Ishikawa (cell line): ENCODE results near the gene CLMN.

Experiments
- CEBPB ChIP-seq: IDR thresholded peaks from 2 replicates; pipeline ENCODE4 v1.6.1; 2012
- CREB1 ChIP-seq: IDR thresholded peaks from 2 replicates; pipeline ENCODE4 v1.6.1; 2012; ENCODE audit warnings: low read depth
- EP300 ChIP-seq: IDR thresholded peaks from 2 replicates; pipeline ENCODE4 v1.6.1; 2012; ENCODE audit warnings: borderline replicate concordance
- RAD21 ChIP-seq: IDR thresholded peaks from 2 replicates; pipeline ENCODE4 v1.6.1; 2012; ENCODE audit warnings: low read depth
- TAF1 ChIP-seq: IDR thresholded peaks from 2 replicates; pipeline ENCODE4 v1.6.1; 2012; ENCODE audit warnings: low read depth, mild to moderate bottlenecking
- TCF12 ChIP-seq: IDR thresholded peaks from 2 replicates; pipeline ENCODE4 v1.6.1; 2012; ENCODE audit warnings: low read depth
- TEAD4 ChIP-seq: IDR thresholded peaks from 2 replicates; pipeline ENCODE4 v1.6.1; 2012
- USF1 ChIP-seq: IDR thresholded peaks from 2 replicates; pipeline ENCODE4 v1.6.1; 2012
- ZBTB7A ChIP-seq: IDR thresholded peaks from 2 replicates; pipeline ENCODE4 v1.6.1; 2012; ENCODE audit warnings: low read depth
- TF ChIP-seq, protein P1 (sequence below): IDR thresholded peaks from 2 replicates; pipeline ENCODE4 v1.6.1; 2012
- TF ChIP-seq, protein P2 (sequence below): IDR thresholded peaks from 2 replicates; pipeline ENCODE4 v1.6.1; 2012; ENCODE audit warnings: low read depth, mild to moderate bottlenecking

DNA sequence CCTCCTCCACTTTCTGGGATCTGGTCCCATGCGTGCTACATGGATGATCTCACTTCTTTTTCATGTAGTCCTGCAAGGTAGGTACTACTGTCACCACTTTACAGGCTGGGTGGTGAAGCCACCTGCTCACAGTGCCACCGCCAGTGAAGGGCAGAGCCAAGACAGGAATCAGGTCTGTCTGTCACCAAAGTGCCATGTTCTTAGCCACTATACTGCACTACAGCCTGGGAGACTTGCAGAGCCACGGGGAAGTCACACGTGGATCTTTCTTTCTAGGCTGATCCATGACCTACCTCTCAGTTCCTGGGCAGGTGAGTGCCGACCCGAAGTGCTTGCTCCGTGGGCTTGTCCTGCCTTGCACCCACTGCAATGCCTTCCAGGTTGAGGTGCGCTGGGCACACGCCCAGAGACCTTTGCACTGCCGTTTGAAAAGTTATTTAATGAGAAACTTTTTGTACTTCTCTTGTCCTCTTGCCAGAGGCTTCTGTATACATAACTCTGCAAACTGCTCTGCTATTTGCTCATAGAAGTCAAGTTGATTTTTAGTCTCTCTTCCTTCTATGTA, 19.7 kb upstream of the CLMN start:
- TF ChIP-seq, protein P1, sequence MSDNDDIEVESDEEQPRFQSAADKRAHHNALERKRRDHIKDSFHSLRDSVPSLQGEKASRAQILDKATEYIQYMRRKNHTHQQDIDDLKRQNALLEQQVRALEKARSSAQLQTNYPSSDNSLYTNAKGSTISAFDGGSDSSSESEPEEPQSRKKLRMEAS: no peak
- TF ChIP-seq CREB1 (no peak), CEBPB (no peak), EP300 (no peak), RAD21 (no peak), TEAD4 (no peak), ZBTB7A (no peak), TCF12 (no peak), TAF1 (no peak), USF1 (no peak)
- TF ChIP-seq, protein P2, sequence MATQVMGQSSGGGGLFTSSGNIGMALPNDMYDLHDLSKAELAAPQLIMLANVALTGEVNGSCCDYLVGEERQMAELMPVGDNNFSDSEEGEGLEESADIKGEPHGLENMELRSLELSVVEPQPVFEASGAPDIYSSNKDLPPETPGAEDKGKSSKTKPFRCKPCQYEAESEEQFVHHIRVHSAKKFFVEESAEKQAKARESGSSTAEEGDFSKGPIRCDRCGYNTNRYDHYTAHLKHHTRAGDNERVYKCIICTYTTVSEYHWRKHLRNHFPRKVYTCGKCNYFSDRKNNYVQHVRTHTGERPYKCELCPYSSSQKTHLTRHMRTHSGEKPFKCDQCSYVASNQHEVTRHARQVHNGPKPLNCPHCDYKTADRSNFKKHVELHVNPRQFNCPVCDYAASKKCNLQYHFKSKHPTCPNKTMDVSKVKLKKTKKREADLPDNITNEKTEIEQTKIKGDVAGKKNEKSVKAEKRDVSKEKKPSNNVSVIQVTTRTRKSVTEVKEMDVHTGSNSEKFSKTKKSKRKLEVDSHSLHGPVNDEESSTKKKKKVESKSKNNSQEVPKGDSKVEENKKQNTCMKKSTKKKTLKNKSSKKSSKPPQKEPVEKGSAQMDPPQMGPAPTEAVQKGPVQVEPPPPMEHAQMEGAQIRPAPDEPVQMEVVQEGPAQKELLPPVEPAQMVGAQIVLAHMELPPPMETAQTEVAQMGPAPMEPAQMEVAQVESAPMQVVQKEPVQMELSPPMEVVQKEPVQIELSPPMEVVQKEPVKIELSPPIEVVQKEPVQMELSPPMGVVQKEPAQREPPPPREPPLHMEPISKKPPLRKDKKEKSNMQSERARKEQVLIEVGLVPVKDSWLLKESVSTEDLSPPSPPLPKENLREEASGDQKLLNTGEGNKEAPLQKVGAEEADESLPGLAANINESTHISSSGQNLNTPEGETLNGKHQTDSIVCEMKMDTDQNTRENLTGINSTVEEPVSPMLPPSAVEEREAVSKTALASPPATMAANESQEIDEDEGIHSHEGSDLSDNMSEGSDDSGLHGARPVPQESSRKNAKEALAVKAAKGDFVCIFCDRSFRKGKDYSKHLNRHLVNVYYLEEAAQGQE: no peak
